ENCODE data around the gene UFC1.

DNA sequence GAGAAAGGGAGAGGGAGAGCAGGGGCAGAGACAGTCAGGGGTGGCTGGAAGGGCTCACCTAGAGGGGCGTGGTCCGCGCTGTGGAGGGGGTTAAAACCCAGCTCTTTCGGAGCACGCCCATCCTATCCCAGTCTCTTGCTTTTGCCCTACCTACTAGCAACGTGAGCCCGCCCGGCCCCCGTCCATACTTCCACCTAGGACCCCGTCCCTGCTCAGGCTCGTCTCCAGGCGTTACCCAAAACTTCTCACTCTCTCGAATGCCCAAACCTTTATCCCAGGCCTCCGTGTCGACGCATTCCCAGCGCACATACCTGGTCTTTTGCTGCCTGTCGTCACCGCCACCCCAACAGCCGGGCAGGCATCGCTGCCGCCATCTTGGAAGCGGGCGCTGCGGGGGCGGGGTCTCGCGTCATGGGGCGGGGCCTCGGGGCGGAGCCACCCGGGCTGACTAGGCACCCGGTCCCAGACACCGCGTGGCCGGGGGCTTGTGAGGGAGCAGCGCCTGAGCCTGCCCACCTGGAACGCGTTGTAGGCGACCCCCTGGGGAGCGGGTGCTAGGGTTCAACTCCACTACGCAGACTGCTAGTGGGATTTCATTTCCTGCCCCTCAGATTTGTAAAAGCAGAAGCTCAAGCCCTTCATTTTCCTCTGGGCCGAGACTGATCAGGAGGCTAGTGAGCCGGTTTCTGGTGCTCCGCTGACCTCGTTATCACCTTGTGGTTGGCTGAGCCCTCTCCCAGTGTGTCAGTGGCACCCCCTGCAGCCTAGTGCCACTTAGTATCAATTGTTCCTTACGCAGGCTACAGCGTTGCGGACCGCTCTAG, 23.5 kb downstream of the UFC1 start, which contains the start of gene B4GALT3:
- TF ChIP-seq CTCF (conservative IDR thresholded peaks at IDR 0.05; ENCODE audit: low read depth in 2 of 2) (peak; percentile 32 to 65; a peak in 3 of 4 replicates), NANOG (IDR thresholded peaks at IDR 0.05; ENCODE audit: borderline replicate concordance) (no peak)
